Neural progenitor cell (in vitro differentiated cells): ENCODE data around the gene IPCEF1.

Experiments
- CTCF ChIP-seq: fragments of 200-600 bp; sonication (generic); IDR thresholded peaks from 2 replicates; pipeline ENCODE4 v1.5.1; 2017; ENCODE audit warnings: antibody characterized with exemption, mild to moderate bottlenecking
- EZH2 ChIP-seq: fragments of 200-600 bp; sonication (generic); IDR thresholded peaks from 2 replicates; pipeline ENCODE4 v1.6.1; 2017; ENCODE audit warnings: antibody characterized with exemption, mild to moderate bottlenecking, moderate library complexity
- EZH2phosphoT487 ChIP-seq: fragments of 200-600 bp; sonication (generic); IDR thresholded peaks from 2 replicates; pipeline ENCODE4 v1.6.1; 2017; ENCODE audit warnings: antibody characterized with exemption

- TF ChIP-seq CTCF, result no peak
- no peak for TF ChIP-seq EZH2
- TF ChIP-seq EZH2phosphoT487, result no peak
Observed at GRCh38 chr6:154187203-154187602, 169.4 kb downstream of the IPCEF1 start.
